GM12878 (cell line): ENCODE measurements around the gene AGBL3. TPM values are rescaled to one million over a fixed set of nuclear protein-coding genes. Genes with fewer than 3 reads are reported as not detected.

ENCODE experiments used
- ESRRA ChIP-seq: IDR thresholded peaks from 2 replicates; pipeline ENCODE4 v1.6.1; 2012; ENCODE audit warnings: mild to moderate bottlenecking, low read length, improper control_type of control experiment
- FOS ChIP-seq: IDR thresholded peaks from 3 replicates; pipeline ENCODE4 v1.6.1; 2011; ENCODE audit warnings: borderline replicate concordance; ENCODE audit not compliant: insufficient read length; ENCODE audit errors: extremely low read depth
- GATAD2B ChIP-seq: fragments of 450-650 bp; conservative IDR thresholded peaks from 2 replicates; pipeline ENCODE4 v1.6.1; 2017; ENCODE audit warnings: low read depth, mild to moderate bottlenecking, moderate library complexity
- HDAC6 ChIP-seq: fragments of 200-600 bp; sonication (generic); IDR thresholded peaks from one replicate; pipeline ENCODE4 v1.8.0; 2017; ENCODE audit warnings: antibody characterized with exemption; ENCODE audit not compliant: unreplicated experiment
- JUNB ChIP-seq: IDR thresholded peaks from 2 replicates; pipeline ENCODE4 v1.6.1; 2016; ENCODE audit warnings: antibody characterized with exemption, mild to moderate bottlenecking
- MEF2A ChIP-seq: IDR thresholded peaks from 2 replicates; pipeline ENCODE4 v1.6.1; 2011; ENCODE audit warnings: low read depth, mild to moderate bottlenecking, low read length, moderate library complexity; ENCODE audit not compliant: insufficient read depth
- NR2C1 ChIP-seq: fragments of 450-650 bp; IDR thresholded peaks from 2 replicates; pipeline ENCODE4 v1.6.1; 2017; ENCODE audit warnings: antibody characterized with exemption, mild to moderate bottlenecking, moderate library complexity
- RB1 ChIP-seq: fragments of 450-650 bp; formaldehyde crosslinking; IDR thresholded peaks from 2 replicates; pipeline ENCODE4 v1.6.1; 2017; ENCODE audit warnings: mild to moderate bottlenecking, borderline replicate concordance
- STAT1 ChIP-seq: fragments of 450-650 bp; conservative IDR thresholded peaks from 2 replicates; pipeline ENCODE4 v1.6.1; 2014; ENCODE audit warnings: antibody characterized with exemption, mild to moderate bottlenecking
- SUZ12 ChIP-seq: fragments of 200-600 bp; sonication (generic); IDR thresholded peaks from one replicate; pipeline ENCODE4 v1.6.1; 2018; ENCODE audit warnings: antibody characterized with exemption, mild to moderate bottlenecking; ENCODE audit not compliant: unreplicated experiment
- YY1 ChIP-seq: IDR thresholded peaks from 2 replicates; pipeline ENCODE4 v1.6.1; 2011; ENCODE audit warnings: low read depth, mild to moderate bottlenecking, low read length
- ZNF207 ChIP-seq: fragments of 450-650 bp; IDR thresholded peaks from 2 replicates; pipeline ENCODE4 v1.6.1; 2014; ENCODE audit warnings: antibody characterized with exemption, mild to moderate bottlenecking, borderline replicate concordance
- ZNF217 ChIP-seq: fragments of 450-650 bp; IDR thresholded peaks from 2 replicates; pipeline ENCODE4 v1.6.1; 2017; ENCODE audit warnings: antibody characterized with exemption, mild to moderate bottlenecking
- polyA plus RNA-seq, 11 experiments: library from polyadenylated mRNA; depleted of rRNA in 4 of 11; unstranded in 6 of 11; stranded (reverse) in 5 of 11; fragments of >200 nt; fragmentation: Nextera tagmentation in 4 of 11; fragmentation: Illumina TruSeq in 1 of 11; extraction: Ambion mirVana in 4 of 11; extraction: Trizol in 1 of 11; gene quantifications; 1 replicate in 1 of 11; 2 replicates in 10 of 11; pipeline versions ENCODE4 v1.2.1 to v1.2.3, GENCODE V29; 2011 to 2016; ENCODE audit warnings: inconsistent platforms in 2 of 11, missing spikeins in 2 of 11, low read depth in 1 of 11
- total RNA-seq, 4 experiments: library from RNA; depleted of rRNA in 3 of 4; stranded (reverse); fragments of >200 nt in 3 of 4; fragmentation: Illumina TruSeq in 1 of 4; extraction: Trizol in 1 of 4; gene quantifications; 2 replicates each; pipeline versions ENCODE4 v1.2.1 to v1.2.3, GENCODE V29; 2013 to 2021
- TF ChIP-seq, protein P1 (sequence below): fragments of 450-650 bp; IDR thresholded peaks from 2 replicates; pipeline ENCODE4 v1.6.1; 2016; ENCODE audit warnings: mild to moderate bottlenecking, moderate library complexity, borderline replicate concordance
- TF ChIP-seq, protein P2 (sequence below): fragments of 450-650 bp; IDR thresholded peaks from 2 replicates; pipeline ENCODE4 v1.6.1; 2016; ENCODE audit warnings: mild to moderate bottlenecking
- TF ChIP-seq, protein P3 (sequence below): fragments of 450-650 bp; conservative IDR thresholded peaks from 2 replicates; pipeline ENCODE4 v1.6.1; 2017; ENCODE audit warnings: mild to moderate bottlenecking, moderate library complexity
- TF ChIP-seq, protein P4 (sequence below): fragments of 450-650 bp; IDR thresholded peaks from 2 replicates; pipeline ENCODE4 v1.6.1; 2017; ENCODE audit warnings: antibody characterized with exemption, mild to moderate bottlenecking, moderate library complexity

Gene AGBL3
- total and polyA plus RNA-seq, 10 of the 15 experiments (the other 5 are each of a cell fraction or from before 2014, with no cell fraction given), result 0.82 to 12.4 (median 3.7) TPM

DNA sequence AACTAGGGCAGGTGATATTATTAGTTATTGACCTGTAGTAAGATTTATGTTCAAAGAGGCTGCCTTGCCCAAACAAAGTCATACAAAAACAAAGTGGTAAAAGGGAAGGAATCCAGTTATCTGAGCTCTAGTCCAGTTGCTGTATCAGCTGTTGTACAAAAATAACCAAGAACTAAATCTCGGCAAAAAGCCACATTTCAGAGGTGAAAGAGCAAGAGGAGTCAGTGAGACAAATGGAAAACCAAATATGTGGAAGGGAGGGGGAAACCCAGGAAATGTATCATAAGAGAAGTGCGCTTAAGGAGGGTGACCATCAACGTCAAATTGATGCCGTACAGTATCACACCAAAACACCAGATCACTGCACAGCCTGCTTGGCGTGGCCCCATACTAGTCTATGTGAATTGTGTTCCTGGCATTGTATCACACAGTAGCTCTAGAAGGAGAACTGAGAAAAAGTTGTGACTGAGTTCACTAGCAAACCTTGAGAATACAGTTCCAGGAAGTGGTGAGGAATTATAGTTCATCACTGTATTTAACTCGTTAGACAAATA, 6.4 kb downstream of the AGBL3 start (continued):
- TF ChIP-seq, protein P1, sequence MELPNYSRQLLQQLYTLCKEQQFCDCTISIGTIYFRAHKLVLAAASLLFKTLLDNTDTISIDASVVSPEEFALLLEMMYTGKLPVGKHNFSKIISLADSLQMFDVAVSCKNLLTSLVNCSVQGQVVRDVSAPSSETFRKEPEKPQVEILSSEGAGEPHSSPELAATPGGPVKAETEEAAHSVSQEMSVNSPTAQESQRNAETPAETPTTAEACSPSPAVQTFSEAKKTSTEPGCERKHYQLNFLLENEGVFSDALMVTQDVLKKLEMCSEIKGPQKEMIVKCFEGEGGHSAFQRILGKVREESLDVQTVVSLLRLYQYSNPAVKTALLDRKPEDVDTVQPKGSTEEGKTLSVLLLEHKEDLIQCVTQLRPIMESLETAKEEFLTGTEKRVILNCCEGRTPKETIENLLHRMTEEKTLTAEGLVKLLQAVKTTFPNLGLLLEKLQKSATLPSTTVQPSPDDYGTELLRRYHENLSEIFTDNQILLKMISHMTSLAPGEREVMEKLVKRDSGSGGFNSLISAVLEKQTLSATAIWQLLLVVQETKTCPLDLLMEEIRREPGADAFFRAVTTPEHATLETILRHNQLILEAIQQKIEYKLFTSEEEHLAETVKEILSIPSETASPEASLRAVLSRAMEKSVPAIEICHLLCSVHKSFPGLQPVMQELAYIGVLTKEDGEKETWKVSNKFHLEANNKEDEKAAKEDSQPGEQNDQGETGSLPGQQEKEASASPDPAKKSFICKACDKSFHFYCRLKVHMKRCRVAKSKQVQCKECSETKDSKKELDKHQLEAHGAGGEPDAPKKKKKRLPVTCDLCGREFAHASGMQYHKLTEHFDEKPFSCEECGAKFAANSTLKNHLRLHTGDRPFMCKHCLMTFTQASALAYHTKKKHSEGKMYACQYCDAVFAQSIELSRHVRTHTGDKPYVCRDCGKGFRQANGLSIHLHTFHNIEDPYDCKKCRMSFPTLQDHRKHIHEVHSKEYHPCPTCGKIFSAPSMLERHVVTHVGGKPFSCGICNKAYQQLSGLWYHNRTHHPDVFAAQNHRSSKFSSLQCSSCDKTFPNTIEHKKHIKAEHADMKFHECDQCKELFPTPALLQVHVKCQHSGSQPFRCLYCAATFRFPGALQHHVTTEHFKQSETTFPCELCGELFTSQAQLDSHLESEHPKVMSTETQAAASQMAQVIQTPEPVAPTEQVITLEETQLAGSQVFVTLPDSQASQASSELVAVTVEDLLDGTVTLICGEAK, result no peak
- TF ChIP-seq, protein P2, sequence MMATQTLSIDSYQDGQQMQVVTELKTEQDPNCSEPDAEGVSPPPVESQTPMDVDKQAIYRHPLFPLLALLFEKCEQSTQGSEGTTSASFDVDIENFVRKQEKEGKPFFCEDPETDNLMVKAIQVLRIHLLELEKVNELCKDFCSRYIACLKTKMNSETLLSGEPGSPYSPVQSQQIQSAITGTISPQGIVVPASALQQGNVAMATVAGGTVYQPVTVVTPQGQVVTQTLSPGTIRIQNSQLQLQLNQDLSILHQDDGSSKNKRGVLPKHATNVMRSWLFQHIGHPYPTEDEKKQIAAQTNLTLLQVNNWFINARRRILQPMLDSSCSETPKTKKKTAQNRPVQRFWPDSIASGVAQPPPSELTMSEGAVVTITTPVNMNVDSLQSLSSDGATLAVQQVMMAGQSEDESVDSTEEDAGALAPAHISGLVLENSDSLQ, result peak; percentile 34; the same call in 1 of the 2 replicates
- TF ChIP-seq JUNB (peak; percentile 73), SUZ12 (no peak), HDAC6 (no peak), ZNF217 (no peak), MEF2A (0 out of 2 replicates have a peak, but pooled peaks have one; percentile 24), STAT1 (no peak), GATAD2B (peak; percentile 51; the same call in 1 of the 2 replicates), FOS (no peak), RB1 (no peak), ZNF207 (peak; percentile 80; the same call in 1 of the 2 replicates), ESRRA (no peak), YY1 (0 out of 2 replicates have a peak, but pooled peaks have one; percentile 14), NR2C1 (no peak)
- TF ChIP-seq, protein P3, sequence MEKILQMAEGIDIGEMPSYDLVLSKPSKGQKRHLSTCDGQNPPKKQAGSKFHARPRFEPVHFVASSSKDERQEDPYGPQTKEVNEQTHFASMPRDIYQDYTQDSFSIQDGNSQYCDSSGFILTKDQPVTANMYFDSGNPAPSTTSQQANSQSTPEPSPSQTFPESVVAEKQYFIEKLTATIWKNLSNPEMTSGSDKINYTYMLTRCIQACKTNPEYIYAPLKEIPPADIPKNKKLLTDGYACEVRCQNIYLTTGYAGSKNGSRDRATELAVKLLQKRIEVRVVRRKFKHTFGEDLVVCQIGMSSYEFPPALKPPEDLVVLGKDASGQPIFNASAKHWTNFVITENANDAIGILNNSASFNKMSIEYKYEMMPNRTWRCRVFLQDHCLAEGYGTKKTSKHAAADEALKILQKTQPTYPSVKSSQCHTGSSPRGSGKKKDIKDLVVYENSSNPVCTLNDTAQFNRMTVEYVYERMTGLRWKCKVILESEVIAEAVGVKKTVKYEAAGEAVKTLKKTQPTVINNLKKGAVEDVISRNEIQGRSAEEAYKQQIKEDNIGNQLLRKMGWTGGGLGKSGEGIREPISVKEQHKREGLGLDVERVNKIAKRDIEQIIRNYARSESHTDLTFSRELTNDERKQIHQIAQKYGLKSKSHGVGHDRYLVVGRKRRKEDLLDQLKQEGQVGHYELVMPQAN, result no peak
- TF ChIP-seq, protein P4, sequence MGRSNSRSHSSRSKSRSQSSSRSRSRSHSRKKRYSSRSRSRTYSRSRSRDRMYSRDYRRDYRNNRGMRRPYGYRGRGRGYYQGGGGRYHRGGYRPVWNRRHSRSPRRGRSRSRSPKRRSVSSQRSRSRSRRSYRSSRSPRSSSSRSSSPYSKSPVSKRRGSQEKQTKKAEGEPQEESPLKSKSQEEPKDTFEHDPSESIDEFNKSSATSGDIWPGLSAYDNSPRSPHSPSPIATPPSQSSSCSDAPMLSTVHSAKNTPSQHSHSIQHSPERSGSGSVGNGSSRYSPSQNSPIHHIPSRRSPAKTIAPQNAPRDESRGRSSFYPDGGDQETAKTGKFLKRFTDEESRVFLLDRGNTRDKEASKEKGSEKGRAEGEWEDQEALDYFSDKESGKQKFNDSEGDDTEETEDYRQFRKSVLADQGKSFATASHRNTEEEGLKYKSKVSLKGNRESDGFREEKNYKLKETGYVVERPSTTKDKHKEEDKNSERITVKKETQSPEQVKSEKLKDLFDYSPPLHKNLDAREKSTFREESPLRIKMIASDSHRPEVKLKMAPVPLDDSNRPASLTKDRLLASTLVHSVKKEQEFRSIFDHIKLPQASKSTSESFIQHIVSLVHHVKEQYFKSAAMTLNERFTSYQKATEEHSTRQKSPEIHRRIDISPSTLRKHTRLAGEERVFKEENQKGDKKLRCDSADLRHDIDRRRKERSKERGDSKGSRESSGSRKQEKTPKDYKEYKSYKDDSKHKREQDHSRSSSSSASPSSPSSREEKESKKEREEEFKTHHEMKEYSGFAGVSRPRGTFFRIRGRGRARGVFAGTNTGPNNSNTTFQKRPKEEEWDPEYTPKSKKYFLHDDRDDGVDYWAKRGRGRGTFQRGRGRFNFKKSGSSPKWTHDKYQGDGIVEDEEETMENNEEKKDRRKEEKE, result no peak
- TF ChIP-seq, all 136 proteins: peak for 59
